GM21723 (cell line): ENCODE results near the gene TMEM179B.
"Not testable (repeated sequence)": the region's sequence is repeated elsewhere in the genome, so short reads cannot be mapped to it uniquely, and the experiment has no call there.

Source experiments
- ATAC-seq: cut with Tn5 transposase; IDR thresholded peaks from one replicate; pipeline ENCODE4 v1.9.1; 2021; ENCODE audit warnings: mild to moderate bottlenecking, moderate library complexity; ENCODE audit not compliant: unreplicated experiment

The TMEM179B gene

DNA sequence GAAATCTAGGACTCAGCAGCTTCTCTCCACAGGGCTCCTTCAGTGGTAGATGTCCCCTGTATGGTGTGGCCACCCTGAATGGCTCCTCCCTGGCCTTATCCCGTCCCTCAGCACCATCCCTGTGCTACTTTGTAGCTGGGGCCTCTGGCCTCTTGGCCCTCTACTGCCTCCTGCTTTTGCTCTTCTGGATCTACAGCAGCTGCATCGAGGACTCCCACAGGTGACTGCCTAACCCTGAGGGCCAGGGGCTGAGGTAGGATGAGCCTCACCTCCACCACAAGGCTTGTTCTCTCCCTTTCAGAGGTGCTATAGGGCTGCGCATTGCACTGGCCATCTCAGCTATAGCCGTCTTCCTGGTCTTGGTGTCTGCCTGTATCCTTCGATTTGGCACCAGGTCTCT, 1.8 kb downstream of the TMEM179B start:
- no peak for ATAC-seq

DNA sequence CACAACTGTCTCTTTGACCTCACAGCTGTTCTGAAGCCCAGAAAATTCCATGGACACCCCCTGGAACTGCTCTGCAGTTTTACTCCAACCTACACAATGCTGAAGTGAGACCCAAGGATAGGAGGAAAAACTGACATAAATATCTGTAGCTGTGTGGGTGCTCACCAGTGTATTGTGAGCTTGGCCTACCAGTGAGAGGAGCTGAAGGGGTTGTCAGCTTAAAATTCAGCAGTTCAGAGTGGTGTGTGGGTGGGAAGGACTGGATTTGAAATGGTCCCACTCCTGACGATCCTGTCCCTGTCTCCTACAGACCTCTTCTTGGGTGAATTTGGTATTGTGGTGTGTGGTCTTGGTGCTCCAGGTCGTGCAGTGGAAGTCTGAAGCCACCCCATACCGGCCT, 2.4 kb downstream of the TMEM179B start:
- ATAC-seq: no peak

GRCh38 chr11:62791501-62792201, 4.4 kb downstream of the TMEM179B start, which contains the start of gene TMEM223:
Gene TMEM223, minus strand, starts transcription at chr11:62792006. Its CDS starts 12 bp downstream, at chr11:62791994.
- ATAC-seq: peak; percentile 62

DNA sequence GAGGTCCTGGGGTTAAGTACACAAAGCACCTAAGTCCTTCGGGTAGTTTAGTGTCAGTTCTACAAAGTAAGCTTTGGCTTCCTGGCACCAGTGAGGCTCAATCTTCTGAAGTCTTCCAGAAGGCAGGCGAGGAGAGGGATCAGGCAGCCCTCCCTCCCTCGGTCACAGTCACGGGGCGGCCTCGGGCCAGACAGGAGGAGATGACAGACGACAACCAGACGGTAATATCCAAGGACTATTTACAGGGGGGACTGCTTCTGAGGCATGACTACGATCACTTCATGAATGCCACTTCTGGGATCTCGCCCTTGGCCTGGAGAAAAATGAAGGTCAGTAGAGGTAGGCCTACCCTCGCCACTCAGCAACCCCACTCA, 5.0 kb downstream of the TMEM179B start:
- ATAC-seq: no peak

DNA sequence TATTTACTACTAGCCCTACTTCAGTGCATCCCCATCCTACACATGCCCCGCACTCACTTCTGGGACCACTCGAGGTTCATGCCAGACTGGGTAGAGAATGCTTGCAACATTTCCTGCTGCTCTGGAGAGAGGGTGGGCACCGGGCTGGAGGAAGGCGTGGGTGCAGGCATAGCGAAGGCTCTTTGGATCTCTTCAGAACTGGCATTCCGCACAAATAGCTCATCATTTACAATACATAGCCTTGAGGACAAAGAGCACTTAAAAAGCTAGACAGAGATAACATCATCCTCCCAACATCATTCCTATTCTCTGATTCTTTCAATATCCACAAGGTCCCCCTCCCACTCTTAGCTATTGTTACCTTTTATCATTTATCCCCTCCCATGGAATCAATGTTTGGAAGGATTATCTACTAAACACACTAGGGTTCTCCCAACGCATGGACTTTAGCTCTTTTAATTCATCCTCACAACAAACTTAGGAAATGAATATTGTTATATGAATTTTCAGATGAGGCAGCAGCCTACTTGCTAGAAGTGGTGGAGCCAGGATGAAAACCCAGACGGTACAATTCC, 7.1 kb downstream of the TMEM179B start:
- no peak for ATAC-seq

DNA sequence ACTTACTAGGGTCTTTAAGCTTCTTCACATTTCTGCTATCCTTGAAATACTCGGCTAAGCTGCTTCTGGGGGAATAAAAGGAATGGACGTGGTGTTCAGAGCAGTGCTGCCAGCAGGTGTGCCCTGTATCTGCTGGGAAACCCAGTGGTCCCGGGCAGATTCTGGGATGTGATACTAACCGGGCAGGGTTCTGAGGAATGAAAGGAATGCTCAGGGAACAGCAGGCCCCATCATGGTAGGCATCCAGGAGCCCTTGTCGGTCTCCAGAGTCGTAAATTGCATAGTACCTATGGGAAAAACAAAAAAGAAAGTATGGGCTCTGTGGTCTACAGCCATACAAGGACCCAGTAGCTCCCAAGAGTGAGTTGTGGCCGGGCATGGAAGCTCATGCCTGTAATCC, 9.1 kb downstream of the TMEM179B start:
- ATAC-seq: no peak

DNA sequence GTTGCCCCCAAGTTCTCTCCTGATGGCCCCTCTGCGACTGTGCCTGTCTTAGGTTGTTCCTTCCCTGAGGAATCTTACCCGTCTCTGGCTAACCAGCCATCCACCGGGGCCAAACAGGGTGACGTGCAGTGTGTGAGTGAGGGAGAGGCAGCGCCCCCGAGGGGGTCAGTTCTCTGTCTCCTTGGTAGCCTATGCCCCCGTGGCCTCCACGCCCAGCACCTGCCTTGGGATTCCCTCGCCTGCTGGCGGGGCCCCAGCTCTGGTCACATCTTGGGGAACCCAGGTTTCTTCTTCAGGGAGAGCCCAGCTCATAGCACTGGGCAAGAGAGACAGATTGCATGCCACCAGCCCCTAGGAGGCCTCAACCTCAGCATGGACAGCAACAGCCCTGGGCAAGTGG, 12.3 kb downstream of the TMEM179B start:
- no peak for ATAC-seq

DNA sequence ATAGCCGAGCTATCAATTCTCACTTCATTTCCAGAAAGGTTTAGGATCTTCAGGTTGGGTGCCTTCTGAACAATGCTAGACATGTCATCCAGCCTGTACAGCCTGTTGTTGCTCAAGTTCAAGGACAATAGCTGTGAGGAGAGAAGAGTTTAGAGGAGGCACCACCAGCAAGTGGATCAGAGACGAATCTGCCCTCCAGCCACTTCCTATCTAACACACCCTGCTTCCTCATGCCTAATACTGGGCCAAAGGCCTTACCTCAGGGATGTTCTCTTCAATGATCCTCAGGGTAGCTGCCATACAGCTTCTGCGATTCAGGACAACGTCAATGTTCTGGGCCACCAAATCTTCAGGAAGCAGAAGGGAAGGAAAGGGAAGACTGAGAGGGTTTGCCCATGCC, 13.9 kb downstream of the TMEM179B start:
- ATAC-seq: no peak

GRCh38 chr11:62804310-62805075, 17.3 kb downstream of the TMEM179B start:
- peak; percentile 8 for ATAC-seq

DNA sequence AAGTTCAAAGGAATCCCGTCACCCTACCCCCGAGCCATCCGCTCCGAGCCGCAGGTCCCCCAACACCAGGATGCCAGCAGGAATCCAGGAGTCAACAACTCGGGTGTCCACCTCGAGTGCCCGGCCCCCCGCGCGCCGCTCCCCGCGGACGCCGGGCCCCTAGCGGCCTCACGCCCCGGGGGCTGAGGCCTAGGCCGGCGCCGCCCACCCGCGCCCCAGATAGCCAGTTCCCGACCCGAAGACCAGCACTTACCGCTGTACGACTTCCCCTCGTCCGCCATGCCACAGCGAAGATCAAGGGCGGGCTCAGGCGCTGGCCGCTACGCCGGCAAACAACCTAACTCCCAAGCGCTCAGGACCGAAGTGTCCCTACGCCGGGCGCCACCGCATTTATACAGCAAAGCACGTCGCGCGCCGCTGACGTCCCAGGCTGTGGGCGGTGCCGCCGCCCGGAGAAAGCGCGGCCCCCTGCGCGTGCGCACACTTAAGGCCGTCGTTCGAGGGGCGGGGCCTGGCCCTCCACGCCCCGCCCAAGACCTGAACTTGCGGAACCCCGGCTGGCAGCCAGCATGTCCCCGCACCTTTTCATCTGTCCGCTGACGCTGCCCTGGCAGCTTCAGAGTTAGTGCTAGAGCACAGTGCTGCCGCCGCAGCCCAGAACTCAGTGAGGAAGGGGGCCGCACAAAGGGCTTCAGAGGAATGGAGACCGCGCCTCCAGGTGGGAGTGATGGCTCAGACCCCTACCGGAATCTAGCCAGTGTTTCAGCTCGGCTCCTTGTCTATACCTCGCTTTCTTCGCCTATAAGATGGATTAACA, 18.1 kb downstream of the TMEM179B start, which contains the start of gene NXF1:
TSS of gene NXF1 (minus strand) at position 365 of the 817 bp plus-strand sequence. CDS start at position 281, 84 bp downstream.
- peak; percentile 78 for ATAC-seq

- no peak for ATAC-seq
Measured at GRCh38 chr11:62805961-62806441, 18.8 kb downstream of the TMEM179B start.

DNA sequence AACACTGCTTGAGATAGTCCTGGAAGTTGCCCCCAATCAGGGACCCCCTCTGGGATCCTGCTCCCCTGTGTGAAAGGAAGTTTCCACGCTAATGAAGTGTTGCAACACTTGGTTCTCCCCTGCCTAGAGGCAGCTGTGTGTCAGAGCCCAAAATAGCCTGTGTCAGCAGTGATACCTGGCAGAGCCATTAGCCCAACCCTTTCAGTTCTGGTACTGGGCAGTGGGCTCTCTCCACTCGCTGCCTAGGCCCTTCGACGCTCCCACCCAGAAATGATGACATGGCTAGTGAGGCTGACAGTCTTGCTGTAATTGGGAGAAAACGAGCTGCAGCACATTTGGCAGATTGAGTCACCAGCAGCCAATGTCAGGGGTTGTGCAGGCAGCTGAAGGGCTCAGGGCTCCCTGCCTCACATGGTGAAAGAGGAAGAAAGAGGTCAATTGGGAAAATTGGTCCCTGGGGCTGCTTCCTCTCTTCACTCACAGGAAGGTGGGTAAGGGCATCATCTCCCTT, 19.5 kb downstream of the TMEM179B start:
- ATAC-seq: no peak

DNA sequence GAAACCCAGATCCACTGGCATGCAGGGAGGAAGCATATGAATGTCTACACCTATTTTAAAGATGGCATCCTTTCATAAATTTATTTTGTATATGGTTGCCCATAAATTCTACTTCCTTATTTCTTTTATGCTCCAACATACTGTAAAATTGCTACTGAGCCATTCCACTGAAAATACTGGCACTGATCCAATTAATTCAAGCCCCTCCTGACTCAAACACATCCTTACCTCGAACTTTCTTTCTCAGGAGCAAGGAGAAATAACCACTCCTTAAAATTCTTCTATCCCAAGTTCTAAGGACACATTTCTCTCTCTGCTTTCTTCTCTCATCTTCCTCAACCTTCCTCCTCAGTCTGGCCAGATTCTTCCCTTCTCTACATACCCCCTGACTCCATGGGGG, 23.5 kb downstream of the TMEM179B start:
- no peak for ATAC-seq

DNA sequence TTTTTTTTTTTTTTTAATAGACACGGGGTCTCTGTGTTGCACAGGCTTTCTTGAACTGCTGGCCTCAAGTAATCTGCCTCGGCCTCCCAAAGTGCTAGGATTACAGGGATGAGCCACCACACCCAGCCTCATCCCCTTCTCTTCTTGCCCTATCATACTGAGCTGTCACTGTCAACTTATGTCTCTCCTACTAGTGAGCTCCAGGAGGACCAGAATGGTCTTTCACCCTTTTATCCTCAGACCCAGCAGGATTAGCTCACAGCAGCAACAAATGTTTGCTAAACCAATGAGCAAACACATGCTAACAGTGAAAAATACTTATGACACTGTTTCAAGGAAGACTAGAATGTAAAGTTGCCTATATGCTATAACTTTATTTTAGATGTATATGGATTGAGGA, 24.5 kb downstream of the TMEM179B start:
- no peak for ATAC-seq

GRCh38 chr11:62816557-62816956, 29.4 kb downstream of the TMEM179B start:
- no peak for ATAC-seq

DNA sequence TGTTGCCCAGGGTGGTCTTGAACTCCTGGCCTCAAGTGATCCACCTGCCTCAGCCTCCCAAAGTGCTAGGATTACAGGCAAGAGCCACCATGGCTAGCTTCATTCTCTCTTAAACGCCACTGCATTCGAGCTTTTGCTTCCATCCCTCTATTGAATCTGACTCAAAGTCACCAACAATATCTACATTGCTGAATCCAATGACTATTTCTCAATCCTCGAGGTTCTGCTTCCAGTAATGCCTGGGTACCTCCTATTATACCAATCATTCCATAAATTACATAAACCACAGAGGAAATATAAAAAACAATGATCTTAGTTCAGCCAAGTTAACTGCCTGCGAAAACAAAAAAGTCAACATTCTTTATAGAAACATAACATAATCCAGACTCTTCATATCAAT, 29.9 kb downstream of the TMEM179B start:
- no peak for ATAC-seq

DNA sequence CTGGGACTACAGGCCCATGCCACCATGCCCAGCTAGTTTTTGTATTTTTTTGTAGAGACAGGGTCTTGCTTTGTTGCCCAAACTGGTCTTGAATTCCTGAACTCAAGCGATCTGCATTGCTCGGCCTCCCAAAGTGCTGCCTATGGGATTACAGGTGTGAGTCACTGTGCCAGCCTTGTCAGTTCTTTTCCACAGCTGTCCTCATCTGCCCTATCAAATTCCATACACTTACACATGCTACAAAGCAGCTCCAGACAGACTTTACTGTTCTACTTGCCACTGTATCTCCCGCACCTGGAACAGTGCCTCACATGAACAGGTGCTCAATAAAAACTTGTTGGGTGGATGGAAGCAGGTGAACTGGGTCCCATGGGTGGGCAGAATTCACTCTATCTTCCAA, 36.5 kb downstream of the TMEM179B start:
- no peak for ATAC-seq

GRCh38 chr11:62828130-62828529, 40.9 kb downstream of the TMEM179B start:
- not testable (repeated sequence) for ATAC-seq

DNA sequence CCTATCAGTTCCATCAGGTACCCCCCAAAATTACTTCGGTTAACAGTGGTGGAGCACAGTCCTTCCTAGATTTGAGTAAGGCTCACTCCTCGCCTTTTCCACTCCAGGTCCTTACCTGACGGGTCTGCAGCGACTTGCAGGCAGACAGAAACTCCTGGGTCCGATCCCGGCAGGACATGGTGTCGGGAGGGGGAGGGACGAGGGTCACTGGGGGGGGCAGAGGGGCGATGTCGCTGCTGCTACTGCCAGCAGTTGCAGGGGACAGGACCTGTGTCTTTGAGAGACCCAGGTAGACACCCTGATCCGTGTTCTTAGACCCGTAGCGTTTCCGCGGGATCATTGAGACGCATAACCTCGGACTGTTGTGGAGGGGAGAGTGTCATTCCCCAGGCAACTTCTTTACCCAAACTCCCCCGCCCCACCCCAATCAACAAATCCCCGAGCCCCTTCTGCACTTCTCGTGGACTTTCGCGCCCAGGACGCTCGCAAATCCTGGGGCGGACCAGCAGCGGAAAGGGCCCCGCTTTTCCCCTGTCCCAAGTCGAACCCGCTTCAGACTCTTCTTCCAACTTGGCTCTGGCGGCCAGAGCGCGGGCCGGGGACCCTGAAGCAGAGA, 43.8 kb downstream of the TMEM179B start:
- no peak for ATAC-seq
